Measurements from ENCODE around the gene CLK2.
A peak's percentile ranks its signal among the peaks of the same experiment; 100 is the strongest.

GRCh38 chr1:155305881-155306391 lies 32.6 kb upstream of the CLK2 start:
- TF ChIP-seq RAD21 (IDR thresholded peaks at IDR 0.05) (no peak), JUND (IDR thresholded peaks at IDR 0.05) (no peak), HNF4G (IDR thresholded peaks at IDR 0.05) (no peak), MAX (IDR thresholded peaks at IDR 0.05) (no peak), EGR1 (IDR thresholded peaks at IDR 0.05; ENCODE audit: low read depth in 2 of 2) (no peak), ZBTB33 (IDR thresholded peaks at IDR 0.05) (no peak), REST (IDR thresholded peaks at IDR 0.05) (no peak), GABPA (IDR thresholded peaks at IDR 0.05 in 1 of 2, conservative IDR thresholded peaks at IDR 0.05 in 1 of 2) (no peak), SP1 (IDR thresholded peaks at IDR 0.05) (peak; percentile 27), TAF1 (conservative IDR thresholded peaks at IDR 0.05) (no peak), YY1 (IDR thresholded peaks at IDR 0.05) (no peak)
- TF ChIP-seq, protein P1, sequence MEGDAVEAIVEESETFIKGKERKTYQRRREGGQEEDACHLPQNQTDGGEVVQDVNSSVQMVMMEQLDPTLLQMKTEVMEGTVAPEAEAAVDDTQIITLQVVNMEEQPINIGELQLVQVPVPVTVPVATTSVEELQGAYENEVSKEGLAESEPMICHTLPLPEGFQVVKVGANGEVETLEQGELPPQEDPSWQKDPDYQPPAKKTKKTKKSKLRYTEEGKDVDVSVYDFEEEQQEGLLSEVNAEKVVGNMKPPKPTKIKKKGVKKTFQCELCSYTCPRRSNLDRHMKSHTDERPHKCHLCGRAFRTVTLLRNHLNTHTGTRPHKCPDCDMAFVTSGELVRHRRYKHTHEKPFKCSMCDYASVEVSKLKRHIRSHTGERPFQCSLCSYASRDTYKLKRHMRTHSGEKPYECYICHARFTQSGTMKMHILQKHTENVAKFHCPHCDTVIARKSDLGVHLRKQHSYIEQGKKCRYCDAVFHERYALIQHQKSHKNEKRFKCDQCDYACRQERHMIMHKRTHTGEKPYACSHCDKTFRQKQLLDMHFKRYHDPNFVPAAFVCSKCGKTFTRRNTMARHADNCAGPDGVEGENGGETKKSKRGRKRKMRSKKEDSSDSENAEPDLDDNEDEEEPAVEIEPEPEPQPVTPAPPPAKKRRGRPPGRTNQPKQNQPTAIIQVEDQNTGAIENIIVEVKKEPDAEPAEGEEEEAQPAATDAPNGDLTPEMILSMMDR (IDR thresholded peaks at IDR 0.05; ENCODE audit: low read depth, low read length, missing input control), result no peak
- TF ChIP-seq, protein P2, sequence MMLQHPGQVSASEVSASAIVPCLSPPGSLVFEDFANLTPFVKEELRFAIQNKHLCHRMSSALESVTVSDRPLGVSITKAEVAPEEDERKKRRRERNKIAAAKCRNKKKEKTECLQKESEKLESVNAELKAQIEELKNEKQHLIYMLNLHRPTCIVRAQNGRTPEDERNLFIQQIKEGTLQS (IDR thresholded peaks at IDR 0.05), result no peak
